HG02870 (cell line): Measurements from ENCODE around the gene UEVLD.

Experiments used
- ATAC-seq: cut with Tn5 transposase; IDR thresholded peaks from one replicate; pipeline ENCODE4 v1.9.1; 2021; ENCODE audit warnings: mild to moderate bottlenecking, moderate library complexity; ENCODE audit not compliant: unreplicated experiment

UEVLD gene

GRCh38 chr11:18590571-18590970 is 2.0 kb upstream of the UEVLD start:
- peak; percentile 31 for ATAC-seq

GRCh38 chr11:18581825-18582224 is 6.7 kb downstream of the UEVLD start:
- no peak for ATAC-seq

GRCh38 chr11:18580113-18580766 is 8.3 kb downstream of the UEVLD start:
- no peak for ATAC-seq

- ATAC-seq: peak; percentile 72
Measured at GRCh38 chr11:18578975-18579598, 9.4 kb downstream of the UEVLD start.

DNA sequence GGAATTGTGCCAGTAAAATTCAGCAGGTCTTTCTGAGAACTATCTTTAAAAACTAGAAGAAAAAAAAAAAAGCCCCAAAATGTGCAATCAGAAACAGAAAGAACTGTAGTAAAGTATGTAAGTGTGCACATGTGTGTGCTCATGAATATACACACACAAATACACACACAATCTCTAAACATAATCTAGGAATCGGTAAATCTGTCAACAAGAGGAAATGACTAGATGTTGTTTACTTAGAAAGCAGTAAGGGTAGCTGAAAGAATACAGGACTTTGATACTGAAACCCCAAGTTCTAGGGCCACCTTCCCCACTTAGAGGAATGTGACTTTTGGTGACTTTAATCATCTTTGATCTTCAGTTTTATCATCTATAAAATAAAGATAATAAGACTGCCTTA is 13.2 kb downstream of the UEVLD start:
- ATAC-seq: no peak

DNA sequence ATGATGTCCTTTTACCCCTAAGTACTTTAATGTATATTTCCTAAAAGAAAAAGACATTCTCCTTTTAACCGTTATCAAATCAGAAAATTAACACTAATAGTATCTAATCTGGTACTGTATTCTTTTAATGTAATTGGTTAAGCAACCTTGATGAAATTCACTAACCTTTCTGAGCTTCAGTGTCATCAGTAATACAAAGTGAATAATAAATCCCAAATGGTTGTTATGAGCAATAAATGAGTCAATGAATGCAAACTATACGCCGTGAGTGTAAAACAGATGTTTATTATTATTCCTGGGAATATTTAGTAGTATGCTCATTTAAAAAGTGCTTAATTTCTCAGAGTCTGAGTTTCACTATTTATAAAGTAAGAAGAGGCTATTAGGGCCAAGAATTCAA is 21.5 kb downstream of the UEVLD start:
- ATAC-seq: no peak

GRCh38 chr11:18566406-18566805 is 22.1 kb downstream of the UEVLD start:
- no peak for ATAC-seq

GRCh38 chr11:18564149-18564548 is 24.4 kb downstream of the UEVLD start:
- no peak for ATAC-seq

- no peak for ATAC-seq
Measured at GRCh38 chr11:18563090-18563730, 25.3 kb downstream of the UEVLD start.

- no peak for ATAC-seq
Measured at GRCh38 chr11:18548001-18548400, 40.5 kb downstream of the UEVLD start.

- no peak for ATAC-seq
Measured at GRCh38 chr11:18540207-18541009, 48.1 kb downstream of the UEVLD start.

DNA sequence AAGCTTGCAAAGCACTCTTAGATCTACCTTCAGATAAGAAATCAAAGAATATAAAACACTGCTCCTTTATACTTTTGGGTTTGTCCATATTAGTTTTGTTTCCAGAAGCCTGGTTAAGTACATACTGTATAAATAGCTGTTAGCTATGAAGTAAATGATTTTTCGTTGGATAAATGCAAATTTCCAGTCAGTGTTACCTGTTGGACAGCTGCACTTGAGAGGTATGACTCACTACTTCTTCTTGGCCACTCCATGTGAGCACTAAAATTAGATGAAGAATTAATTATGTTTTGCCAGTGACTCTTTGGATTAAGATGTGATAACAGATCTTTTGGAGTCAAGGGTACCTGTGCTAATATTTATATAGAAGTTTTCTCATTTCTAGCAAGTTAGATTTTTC is 52.3 kb downstream of the UEVLD start:
- no peak for ATAC-seq

DNA sequence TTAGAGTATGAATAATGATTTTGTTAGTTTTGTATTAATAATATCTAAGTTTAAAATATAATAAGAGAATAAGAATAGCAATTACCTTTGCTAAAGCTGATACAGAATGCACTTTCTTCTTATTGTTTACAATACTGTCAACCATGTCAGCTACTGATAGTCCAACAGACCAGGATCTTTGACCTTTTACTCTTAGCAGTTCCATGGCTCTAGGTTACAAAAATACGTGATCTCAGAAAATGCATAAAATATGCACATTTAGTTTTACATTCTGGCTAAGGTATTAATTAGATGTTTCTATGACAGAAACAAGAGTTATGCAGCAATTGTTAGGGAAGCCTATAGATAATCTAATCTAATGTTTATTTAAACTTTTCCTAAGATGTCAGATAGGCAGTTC is 54.3 kb downstream of the UEVLD start:
- no peak for ATAC-seq

DNA sequence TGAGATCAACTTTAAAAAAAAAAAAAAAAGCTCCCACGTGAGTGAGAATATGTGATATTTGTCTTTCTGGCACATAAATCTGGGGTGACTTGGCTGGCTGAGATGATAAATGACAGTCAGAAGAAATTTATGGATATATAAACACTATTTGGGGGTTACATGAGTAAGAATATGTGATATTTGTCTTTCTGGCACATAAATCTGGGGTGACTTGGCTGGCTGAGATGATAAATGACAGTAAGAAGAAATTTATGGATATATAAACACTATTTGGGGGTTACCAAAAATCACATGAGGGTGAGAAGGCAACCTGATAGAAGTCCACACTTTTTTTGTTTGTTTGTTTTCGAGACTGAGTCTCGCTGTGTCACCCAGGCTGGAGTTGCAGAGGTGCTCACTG is 55.2 kb downstream of the UEVLD start:
- ATAC-seq: no peak

DNA sequence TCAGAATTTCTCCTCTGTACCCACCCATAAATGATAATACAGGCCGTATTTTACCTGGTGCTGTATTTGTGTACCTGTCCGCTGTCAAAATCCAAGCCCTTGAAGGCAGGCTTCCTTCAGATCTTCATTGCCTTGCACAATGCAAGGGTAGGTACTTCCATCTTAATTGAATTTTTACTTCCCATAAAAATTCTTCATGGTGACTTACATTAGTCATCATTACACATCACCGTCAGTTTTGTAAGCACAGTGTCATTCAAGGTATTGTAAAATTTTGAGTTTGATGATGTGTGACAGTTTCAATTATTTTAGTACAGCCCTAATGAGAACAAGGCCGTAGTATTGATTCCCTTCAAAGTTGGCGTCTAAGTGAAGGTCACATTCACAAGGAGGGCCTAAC is 61.0 kb downstream of the UEVLD start:
- ATAC-seq: no peak

DNA sequence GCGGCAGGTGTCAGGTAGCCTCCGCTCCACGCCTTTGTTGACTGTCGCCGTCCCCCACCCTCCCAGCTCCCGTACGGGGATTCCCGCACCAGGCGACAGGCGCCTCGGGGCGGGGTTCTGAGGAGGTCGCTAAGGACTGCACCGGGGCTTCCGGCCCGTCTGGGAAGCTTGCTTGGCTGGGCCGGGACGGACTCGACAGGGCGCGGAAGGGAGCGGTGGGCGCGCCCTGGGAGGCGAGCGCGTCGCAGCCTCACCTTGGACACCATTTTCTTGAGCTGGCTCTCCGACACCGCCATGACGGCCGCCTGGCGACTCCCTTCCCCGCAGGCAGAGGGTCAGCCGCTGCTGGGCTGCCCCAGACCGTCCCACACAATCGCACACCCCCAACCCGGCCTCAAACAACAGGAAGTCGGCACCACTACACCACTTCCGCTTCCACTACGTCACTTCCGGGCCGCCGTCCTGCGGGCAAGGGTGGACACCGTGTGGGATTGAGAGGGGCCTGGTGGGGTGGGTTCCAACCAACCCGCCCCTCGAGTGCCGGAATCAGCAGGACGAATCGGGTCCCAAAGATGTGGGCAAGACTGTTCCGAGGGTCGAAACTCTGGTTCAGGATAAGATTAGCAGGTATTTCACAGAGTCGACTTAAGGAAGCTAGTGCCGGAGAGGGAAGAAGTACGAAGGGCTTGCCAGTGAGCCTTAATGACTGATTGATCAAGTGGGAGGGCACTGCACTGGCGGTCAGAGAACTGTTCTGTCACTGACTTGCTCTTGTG is 61.8 kb downstream of the UEVLD start, which contains the start of gene TSG101:
TSG101 (minus strand) TSS at position 422 of the 776 bp plus-strand sequence; CDS start at position 296, 126 bp downstream.
- peak; percentile 94 for ATAC-seq

DNA sequence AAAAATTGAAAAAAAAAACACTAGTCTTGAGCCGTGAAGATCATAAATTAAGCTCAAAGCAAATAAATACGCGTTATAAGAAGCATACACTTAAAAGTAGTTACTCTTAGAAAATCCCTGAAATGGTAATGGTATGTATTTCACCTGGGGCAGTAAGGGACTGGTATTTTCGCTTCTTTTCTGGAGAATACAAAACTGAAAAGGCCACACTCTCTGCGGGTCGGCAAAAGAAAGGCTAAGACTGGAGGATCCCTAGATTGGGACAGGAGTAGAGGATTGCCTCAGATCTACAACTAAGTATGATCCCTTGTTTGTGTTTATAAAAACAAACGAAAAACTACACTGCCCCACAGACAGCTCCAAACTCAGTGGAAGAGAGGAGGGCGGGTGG is 62.4 kb downstream of the UEVLD start:
- ATAC-seq: no peak

- ATAC-seq: no peak
Measured at GRCh38 chr11:18524248-18524647, 64.3 kb downstream of the UEVLD start.

DNA sequence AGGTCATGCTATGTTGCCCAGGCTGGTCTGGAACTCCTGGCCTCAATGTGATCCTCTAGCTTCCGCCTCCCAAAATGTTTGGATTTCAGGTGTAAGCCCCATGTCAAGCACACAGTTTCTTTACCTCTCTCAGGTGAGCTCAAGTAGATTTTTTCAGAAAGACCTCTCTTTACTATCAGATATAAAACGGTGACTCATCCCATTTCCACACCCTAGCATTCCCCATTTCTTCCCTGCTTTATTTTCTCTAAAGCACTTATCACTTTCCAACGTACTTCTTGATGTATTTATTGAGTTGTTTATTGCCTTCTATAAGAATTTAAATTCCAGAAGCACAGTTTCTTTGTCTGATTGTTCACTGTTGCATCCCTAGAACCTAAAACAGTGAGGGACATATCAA is 65.5 kb downstream of the UEVLD start:
- ATAC-seq: no peak

DNA sequence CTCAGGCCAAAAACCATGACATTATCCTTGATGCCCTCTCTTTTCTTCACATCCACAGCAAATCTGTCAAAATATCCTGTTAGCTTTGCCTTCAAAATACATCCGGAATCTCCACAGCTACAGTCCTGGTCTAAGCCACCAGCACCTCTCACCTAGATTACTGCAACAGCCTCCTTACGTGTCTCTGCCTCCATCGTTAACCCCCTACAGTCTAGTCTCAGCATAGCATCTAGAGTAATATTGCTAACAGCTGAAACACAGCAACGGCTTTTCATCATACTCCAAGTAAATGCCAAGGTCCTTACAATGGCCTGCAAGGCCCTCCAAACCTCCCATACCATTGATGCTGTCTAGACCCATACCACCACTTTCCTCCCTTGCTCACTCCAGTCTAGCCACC is 66.1 kb downstream of the UEVLD start:
- ATAC-seq: no peak

- no peak for ATAC-seq
Measured at GRCh38 chr11:18521122-18521521, 67.4 kb downstream of the UEVLD start.
